ENCODE measurements around the gene HPS3.

HPS3 gene

GRCh38 chr3:149122721-149123578, 6.5 kb upstream of the HPS3 start:
- DNase-seq (ENCODE audit: low read depth), result no peak
- no peak for TF ChIP-seq CTCF (conservative IDR thresholded peaks at IDR 0.05; ENCODE audit: low read length)
- H3K4me3 ChIP-seq (ENCODE audit: low read length), result no peak overlapping the region

GRCh38 chr3:149128821-149129220, 617 bp upstream of the HPS3 start:
- TF ChIP-seq CTCF (conservative IDR thresholded peaks at IDR 0.05; ENCODE audit: low read length), result no peak
- peak overlapping the region; percentile 84 for H3K4me3 ChIP-seq (ENCODE audit: low read length)
- peak; percentile 23 for DNase-seq (ENCODE audit: low read depth)

GRCh38 chr3:149131589-149131988, 2.2 kb downstream of the HPS3 start:
- peak overlapping the region; percentile 3; the same call in 1 of the 2 replicates for H3K4me3 ChIP-seq (ENCODE audit: low read length)
- no peak for DNase-seq (ENCODE audit: low read depth)
- no peak for TF ChIP-seq CTCF (conservative IDR thresholded peaks at IDR 0.05; ENCODE audit: low read length)

- no peak overlapping the region for H3K4me3 ChIP-seq (ENCODE audit: low read length)
- DNase-seq (ENCODE audit: low read depth), result no peak
- TF ChIP-seq CTCF (conservative IDR thresholded peaks at IDR 0.05; ENCODE audit: low read length), result no peak
These were observed 5.1 kb downstream of the HPS3 start for GRCh38 chr3:149134575-149134974.

- H3K4me3 ChIP-seq (ENCODE audit: low read length), result no peak overlapping the region
- no peak for TF ChIP-seq CTCF (conservative IDR thresholded peaks at IDR 0.05; ENCODE audit: low read length)
- DNase-seq (ENCODE audit: low read depth), result no peak
These were observed 13.2 kb downstream of the HPS3 start for GRCh38 chr3:149142682-149143081.

GRCh38 chr3:149145356-149145755, 15.9 kb downstream of the HPS3 start:
- DNase-seq (ENCODE audit: low read depth), result no peak
- TF ChIP-seq CTCF (conservative IDR thresholded peaks at IDR 0.05; ENCODE audit: low read length), result no peak
- H3K4me3 ChIP-seq (ENCODE audit: low read length), result no peak overlapping the region

GRCh38 chr3:149145974-149146373, 16.5 kb downstream of the HPS3 start:
- no peak overlapping the region for H3K4me3 ChIP-seq (ENCODE audit: low read length)
- TF ChIP-seq CTCF (conservative IDR thresholded peaks at IDR 0.05; ENCODE audit: low read length), result no peak
- peak; percentile 8 for DNase-seq (ENCODE audit: low read depth)

Data from AG10803 (cell line).